HG03060 (cell line): ENCODE data around the gene LRR1.
"Not testable (repeated sequence)": the region's sequence is repeated elsewhere in the genome, so short reads cannot be mapped to it uniquely, and the experiment has no call there.

Experiments used
- ATAC-seq: cut with Tn5 transposase; IDR thresholded peaks from one replicate; pipeline ENCODE4 v1.9.1; 2021; ENCODE audit warnings: low read depth, moderate number of reproducible peaks; ENCODE audit not compliant: unreplicated experiment

LRR1 gene

GRCh38 chr14:49598485-49599300 lies at the start of gene LRR1:
Gene LRR1, plus strand, starts transcription at chr14:49598940. Its CDS starts 81 bp downstream, at chr14:49599021.
- ATAC-seq = no peak

DNA sequence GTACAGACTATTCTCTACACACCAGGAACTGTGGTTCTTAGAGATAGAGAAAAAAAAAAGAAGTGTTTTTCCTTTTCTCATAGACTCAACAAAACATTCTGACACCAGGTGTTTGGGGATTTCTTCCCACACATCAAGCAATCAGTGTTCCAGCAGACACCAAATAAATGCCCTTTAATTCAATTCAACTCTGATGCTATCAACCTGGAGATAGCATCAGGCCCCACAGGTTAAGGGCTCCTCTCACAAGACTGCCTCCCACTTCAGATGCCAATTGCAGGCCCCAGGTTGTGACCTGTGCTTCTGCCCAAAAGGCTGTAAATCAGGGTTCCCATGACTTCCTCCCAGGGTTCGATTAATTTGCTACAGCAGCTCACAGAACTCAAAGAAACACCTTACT lies 49.3 kb upstream of the LRR1 start:
- no peak for ATAC-seq

DNA sequence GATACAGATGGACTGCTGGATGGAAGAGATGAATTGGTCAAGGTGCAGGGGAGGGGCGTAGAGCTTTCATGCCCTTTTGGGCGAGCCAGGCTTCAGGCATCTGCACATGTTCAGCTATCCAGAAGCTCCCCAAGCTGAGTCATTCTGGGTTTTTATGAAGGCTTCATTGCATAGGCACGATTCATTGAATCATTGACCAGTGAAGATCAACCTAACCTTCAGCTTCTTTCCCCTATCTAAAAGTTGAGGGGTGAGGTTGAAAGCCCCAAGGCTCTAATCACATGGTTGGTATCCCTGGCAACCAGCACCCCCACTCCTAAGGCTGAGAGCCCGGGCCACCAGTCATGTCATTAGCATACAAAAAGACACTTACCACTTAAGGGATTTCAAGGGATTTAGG lies 48.9 kb upstream of the LRR1 start:
- ATAC-seq = no peak

GRCh38 chr14:49550286-49551184 lies 48.2 kb upstream of the LRR1 start:
- ATAC-seq = no peak

DNA sequence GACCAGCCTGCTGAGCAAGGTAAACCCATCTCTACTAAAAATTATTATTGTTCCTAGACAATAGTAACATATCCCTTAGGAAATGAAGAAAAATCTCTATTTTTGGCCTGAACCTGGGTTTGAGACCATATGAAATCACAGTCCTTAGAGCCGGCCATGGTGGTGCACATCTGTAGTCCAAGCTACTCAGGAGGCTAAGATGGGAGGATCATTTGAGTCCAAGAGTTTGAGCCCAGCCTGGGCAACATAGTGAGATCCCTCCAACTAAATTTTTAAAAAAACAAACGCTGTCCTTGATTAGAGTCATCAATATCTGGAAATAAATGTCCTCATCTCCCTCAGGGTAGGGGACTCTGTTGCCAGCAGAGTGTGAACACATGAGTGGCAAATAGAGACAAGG lies 47.2 kb upstream of the LRR1 start:
- no peak for ATAC-seq

DNA sequence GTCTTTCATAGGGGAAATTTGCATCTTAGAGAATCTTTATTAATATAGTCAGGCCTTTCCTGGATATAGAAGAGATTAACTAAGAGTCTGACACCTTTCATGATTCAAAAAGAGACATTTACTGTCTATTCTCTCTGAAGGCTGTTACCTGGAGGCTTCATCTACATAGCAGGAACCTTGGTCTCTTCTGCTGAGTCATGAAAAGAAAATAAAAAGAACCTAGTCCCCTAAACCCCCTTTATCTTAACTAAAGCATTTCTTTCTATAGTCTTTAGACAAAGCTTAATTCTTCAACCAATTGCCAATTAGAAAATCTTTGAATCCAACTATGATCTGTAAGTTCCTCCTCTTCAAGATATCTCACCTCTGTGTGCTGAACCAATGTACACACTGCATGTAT lies 45.6 kb upstream of the LRR1 start:
- no peak for ATAC-seq

- no peak for ATAC-seq
Measured at GRCh38 chr14:49553892-49554291, 44.8 kb upstream of the LRR1 start.

DNA sequence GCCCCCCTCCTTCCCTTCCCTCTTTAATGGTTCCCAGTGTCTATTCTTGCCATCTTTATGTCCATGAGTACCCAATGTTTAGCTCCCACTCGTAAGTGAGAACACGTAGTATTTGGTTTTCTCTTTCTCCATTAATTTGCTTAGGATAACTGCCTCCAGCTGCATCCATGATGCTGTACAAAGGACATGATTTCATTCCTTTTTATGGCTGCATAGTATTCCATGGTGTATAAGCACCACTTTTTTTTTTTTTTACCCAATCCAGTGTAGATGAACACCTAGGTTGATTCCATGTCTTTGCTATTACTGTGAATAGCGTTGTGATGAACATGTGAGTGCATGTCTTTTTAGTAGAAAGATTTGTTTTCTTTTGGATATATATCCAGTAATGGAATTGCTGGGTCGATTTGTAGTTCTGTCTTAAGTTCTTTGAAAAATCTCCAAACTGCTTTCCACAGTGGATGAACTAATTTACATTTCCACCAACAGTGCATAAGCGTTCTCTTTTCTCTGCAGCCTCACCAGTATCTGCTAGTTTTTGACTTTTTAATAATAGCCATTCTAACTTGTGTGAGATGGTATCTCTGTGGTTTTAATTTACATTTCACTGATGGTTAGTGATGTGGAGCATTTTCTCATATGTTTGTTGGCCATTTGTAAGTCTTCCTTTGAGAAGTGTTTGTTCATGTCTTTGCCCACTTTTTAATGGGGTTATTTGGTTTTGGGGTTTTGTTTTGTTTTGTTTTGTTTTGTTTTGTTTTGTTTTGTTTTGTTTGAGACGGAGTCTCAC lies 38.6 kb upstream of the LRR1 start:
- no peak for ATAC-seq

- no peak for ATAC-seq
Measured at GRCh38 chr14:49566714-49567113, 32.0 kb upstream of the LRR1 start.

DNA sequence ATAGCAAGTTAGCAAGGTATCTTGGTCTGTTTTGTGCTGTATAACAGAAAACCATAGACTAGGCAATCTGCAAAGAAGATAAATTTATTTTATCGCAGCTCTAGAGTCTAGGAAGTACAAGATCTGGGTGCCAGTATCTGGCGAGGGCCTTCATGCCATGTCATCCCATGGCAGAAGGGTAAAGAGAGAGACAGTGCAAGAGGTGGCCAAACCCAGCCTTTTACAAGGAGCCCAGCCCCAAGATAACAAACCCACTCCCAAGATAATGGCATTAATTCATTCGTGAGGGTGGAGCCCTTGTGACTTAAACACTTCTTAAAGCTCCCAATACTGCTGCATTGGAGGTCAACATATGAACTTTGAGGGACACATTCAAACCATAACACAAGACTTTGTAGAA lies 29.5 kb upstream of the LRR1 start:
- no peak for ATAC-seq

GRCh38 chr14:49574038-49574437 lies 24.7 kb upstream of the LRR1 start:
- ATAC-seq = no peak

GRCh38 chr14:49578141-49578540 lies 20.6 kb upstream of the LRR1 start:
- no peak for ATAC-seq

GRCh38 chr14:49579841-49580240 lies 18.9 kb upstream of the LRR1 start:
- ATAC-seq = no peak

- no peak for ATAC-seq
Measured at GRCh38 chr14:49581209-49582112, 17.3 kb upstream of the LRR1 start.

DNA sequence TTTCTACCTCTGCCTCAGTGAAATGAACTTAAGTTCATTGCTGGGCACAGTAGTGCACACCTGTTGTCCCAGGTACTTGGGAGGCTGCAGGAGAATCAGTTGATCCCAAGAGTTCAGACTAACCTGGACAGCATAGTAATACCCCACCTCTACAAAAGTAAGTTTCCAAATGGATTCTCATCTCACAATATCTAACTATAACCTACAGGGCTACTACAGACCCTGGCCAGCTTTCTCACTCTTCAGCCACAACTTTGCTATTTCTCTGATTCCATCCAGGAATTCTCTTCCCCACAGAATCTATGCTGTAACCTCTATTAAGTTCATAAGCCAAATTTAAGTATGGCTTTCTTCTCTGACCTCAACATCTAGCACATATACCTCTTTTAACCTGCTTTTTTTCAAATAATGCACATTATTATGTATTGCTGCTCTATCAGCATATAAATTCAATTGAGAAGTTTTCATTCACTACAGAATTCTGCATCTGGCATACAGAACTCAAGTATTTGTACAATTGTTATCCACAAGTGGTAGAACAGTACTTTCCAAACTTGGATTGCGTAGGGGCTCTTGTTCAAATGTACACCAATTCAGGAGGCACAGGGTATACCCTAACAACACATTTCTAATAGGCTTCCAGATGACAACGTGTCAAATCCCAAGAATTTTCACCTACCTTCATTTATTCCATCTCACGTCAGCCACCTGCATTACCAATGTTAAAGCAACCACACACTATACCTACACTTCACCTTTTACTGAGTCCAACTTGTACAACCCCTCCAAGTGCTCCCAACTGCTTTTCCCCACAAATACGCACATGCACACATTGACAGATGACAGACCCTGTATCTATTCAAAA lies 16.4 kb upstream of the LRR1 start:
- no peak for ATAC-seq

- ATAC-seq = no peak
Measured at GRCh38 chr14:49583629-49584028, 15.1 kb upstream of the LRR1 start.

DNA sequence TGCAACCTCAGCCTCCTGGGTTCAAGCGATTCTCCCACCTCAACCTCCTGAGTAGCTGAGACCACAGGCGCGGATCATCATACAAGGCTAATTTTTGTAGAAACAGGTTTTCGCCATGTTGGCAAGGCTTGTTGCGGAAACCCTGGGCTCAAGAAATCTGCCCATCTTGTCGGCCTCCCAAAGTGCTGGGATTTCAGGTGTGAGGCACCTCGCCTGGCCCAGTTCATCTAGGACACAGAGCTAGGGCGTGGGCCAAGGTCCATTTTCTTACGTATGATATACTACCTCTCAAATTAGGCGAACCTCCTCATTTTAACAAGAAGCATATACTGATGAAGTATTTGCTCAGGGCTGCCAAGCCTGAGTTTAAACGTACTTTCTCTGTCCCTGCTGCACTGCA lies 14.7 kb upstream of the LRR1 start:
- no peak for ATAC-seq

GRCh38 chr14:49584981-49585640 lies 13.6 kb upstream of the LRR1 start:
- ATAC-seq = not testable (repeated sequence)
